Keratinocyte (primary cell): ENCODE data around the gene NES.

Source experiments
- EZH2 ChIP-seq: IDR thresholded peaks from one replicate; pipeline ENCODE4 v1.6.1; 2012; ENCODE audit warnings: inconsistent platforms, mild to moderate bottlenecking, low read length, moderate library complexity
- TF ChIP-seq, protein P1 (sequence below), 3 experiments: IDR thresholded peaks in 1 of 3; conservative IDR thresholded peaks in 1 of 3; optimal IDR thresholded peaks in 1 of 3; 2 replicates in 2 of 3; 3 replicates in 1 of 3; pipeline versions ENCODE3 to v1.5.1; 2011; ENCODE audit warnings: low read length in 3 of 3, mild to moderate bottlenecking in 3 of 3, moderate library complexity in 2 of 3, control low read depth in 1 of 3, inconsistent platforms in 1 of 3; ENCODE audit not compliant: insufficient read depth in 2 of 3; ENCODE audit errors: extremely low read depth in 1 of 3

DNA sequence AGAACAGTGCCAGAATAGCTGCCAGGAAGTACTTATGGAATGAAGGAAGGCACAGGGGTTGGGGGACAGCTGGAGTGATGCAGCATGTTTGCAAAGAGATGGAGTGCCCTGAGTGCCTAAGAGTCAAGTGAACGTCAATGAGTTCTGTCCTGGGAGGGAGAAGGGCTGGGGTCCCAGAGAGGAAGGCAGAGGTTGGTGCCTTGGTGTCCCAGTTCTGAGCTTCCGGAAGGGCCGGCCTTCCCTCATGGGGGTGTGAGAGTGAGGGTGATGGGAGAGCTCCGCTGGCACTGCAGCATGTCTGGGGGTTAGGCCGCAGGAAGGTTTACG lies 17.6 kb downstream of the NES start:
- TF ChIP-seq EZH2 = no peak
- TF ChIP-seq, protein P1, sequence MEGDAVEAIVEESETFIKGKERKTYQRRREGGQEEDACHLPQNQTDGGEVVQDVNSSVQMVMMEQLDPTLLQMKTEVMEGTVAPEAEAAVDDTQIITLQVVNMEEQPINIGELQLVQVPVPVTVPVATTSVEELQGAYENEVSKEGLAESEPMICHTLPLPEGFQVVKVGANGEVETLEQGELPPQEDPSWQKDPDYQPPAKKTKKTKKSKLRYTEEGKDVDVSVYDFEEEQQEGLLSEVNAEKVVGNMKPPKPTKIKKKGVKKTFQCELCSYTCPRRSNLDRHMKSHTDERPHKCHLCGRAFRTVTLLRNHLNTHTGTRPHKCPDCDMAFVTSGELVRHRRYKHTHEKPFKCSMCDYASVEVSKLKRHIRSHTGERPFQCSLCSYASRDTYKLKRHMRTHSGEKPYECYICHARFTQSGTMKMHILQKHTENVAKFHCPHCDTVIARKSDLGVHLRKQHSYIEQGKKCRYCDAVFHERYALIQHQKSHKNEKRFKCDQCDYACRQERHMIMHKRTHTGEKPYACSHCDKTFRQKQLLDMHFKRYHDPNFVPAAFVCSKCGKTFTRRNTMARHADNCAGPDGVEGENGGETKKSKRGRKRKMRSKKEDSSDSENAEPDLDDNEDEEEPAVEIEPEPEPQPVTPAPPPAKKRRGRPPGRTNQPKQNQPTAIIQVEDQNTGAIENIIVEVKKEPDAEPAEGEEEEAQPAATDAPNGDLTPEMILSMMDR (optimal IDR thresholded peaks at IDR 0.05 in 1 of 3, IDR thresholded peaks at IDR 0.05 in 1 of 3, conservative IDR thresholded peaks at IDR 0.05 in 1 of 3; ENCODE audit: extremely low read depth in 1 of 3, insufficient read depth in 2 of 3, low read length in 3 of 3) = no peak
